Adrenal gland (tissue), 12 donors: ENCODE results near the gene LSM14A. TPM values are rescaled to one million over a fixed set of nuclear protein-coding genes. Genes with fewer than 3 reads are reported as not detected.

Experiments used
- DNase-seq, 7 donors: peaks; one replicate each; pipeline ENCODE4 v3.0.0-alpha.2; 2019 to 2020
- H3K27ac ChIP-seq, 5 donors: fragments of 200-600 bp; sonication (generic) in 4 of 5; 1 replicate in 3 of 5; 2 replicates in 2 of 5; pipeline versions ENCODE4 v1.5.1 to v1.8.0; 2016 to 2020; ENCODE audit warnings: mild to moderate bottlenecking in 1 of 5
- H3K27me3 ChIP-seq: fragments of 200-600 bp; 2 replicates; pipeline ENCODE4 v1.8.0; 2021
- H3K36me3 ChIP-seq, 2 donors: fragments of 200-600 bp; replicated peaks in 1 of 2; 1 replicate in 1 of 2; 2 replicates in 1 of 2; pipeline versions ENCODE4 v1.5.1 to v1.8.0; 2018 to 2022
- H3K4me1 ChIP-seq, 2 donors: fragments of 200-600 bp; replicated peaks in 1 of 2; 1 replicate in 1 of 2; 2 replicates in 1 of 2; pipeline versions ENCODE4 v1.5.1 to v1.8.0; 2018 to 2021
- H3K4me3 ChIP-seq, 4 donors: fragments of 200-600 bp; sonication (generic) in 3 of 4; one replicate each; pipeline ENCODE4 v1.5.1; 2016 to 2018
- H3K9me3 ChIP-seq, 3 donors: fragments of 200-600 bp; sonication (generic) in 1 of 3; replicated peaks in 1 of 3; 1 replicate in 2 of 3; 2 replicates in 1 of 3; pipeline versions ENCODE4 v1.5.1 to v1.8.0; 2016 to 2021
- CTCF ChIP-seq, 6 experiments: fragments of 450-650 bp in 4 of 6; fragments of 200-600 bp in 2 of 6; sonication (generic) in 1 of 6; IDR thresholded peaks; 1 replicate in 5 of 6; 2 replicates in 1 of 6; pipeline versions ENCODE4 v1.5.1 to v1.8.0; 2016 to 2021; ENCODE audit warnings: antibody characterized with exemption in 6 of 6, mild to moderate bottlenecking in 2 of 6, moderate library complexity in 1 of 6
- POLR2A ChIP-seq, 2 donors: fragments of 450-650 bp; IDR thresholded peaks; one replicate each; pipeline ENCODE4 v1.6.1; 2017; ENCODE audit warnings: antibody characterized with exemption in 2 of 2, mild to moderate bottlenecking in 2 of 2, moderate library complexity in 1 of 2
- WGBS, 4 donors: extraction: QIAGEN DNeasy Blood & Tissue Kit in 2 of 4; methylation state at CpG; one replicate each; pipeline versions ENCODE4 v1.1.5 to v1.1.7; 2013 to 2017; 5-methylcytosine and 5-hydroxymethylcytosine counted together
- intact Hi-C, 2 donors: fragments of 100-400 bp; cut with DNase I; formaldehyde crosslinking; loops; one replicate each; pipeline versions ENCODE4 v1.14.1 to v1.15.0; 2022 to 2023
- polyA plus RNA-seq, 3 donors: library from polyadenylated mRNA; stranded (reverse); fragments of 200-250 nt in 2 of 3; fragments of 350-450 nt in 1 of 3; fragmentation: Illumina TruSeq in 1 of 3; extraction: RNeasy Lipid Tissue Mini Kit (QIAGEN cat#74804) in 1 of 3; gene quantifications; one replicate each; pipeline ENCODE4 v1.2.3, GENCODE V29; 2013 to 2014
- total RNA-seq, 9 donors: library from RNA; depleted of rRNA in 4 of 9; stranded (reverse); fragments of >200 nt in 4 of 9; fragments of 120-200 nt in 1 of 9; fragmentation: NEBNext Ultra II Directional in 1 of 9; extraction: Animal tissue kit (Norgen Biotek cat#: 25700) in 1 of 9; gene quantifications; one replicate each; pipeline versions ENCODE4 v1.1.0 to v1.2.4, GENCODE V29; 2013 to 2023
- donor health status: healthy with polysubstance abuse.
- donor health status: Bipolar disorder and iron deficiency.
- donor health status: DM: yes; HTN: yes; CAD: no.
- donor health status: DM: no; HTN: no; CAD: no.
- donor health status: DM: no; HTN: no; CAD: no.
- donor health status: DM: yes; HTN: yes; CAD: no.

LSM14A gene
- total and polyA plus RNA-seq, 12 donors, result 44.5 to 130 (median 84.6) TPM

- intact Hi-C loops, result no loop called here
- no peak for DNase-seq
- H3K9me3 ChIP-seq, result no peaks in the 10 kb centered on the region
- no peaks in the 10 kb centered on the region for H3K27me3 ChIP-seq
- 7 to 28% (median 13%) methylated on average over 1 of the region's 1 CpG for WGBS, 4 donors
- H3K4me3 ChIP-seq, result no peak overlapping the region
- peaks cover 0 to 16% of the 10 kb centered on the region in 2 donors for H3K36me3 ChIP-seq
- TF ChIP-seq CTCF (IDR thresholded peaks at IDR 0.05), result no peak
- TF ChIP-seq POLR2A (IDR thresholded peaks at IDR 0.05), result no peak
- H3K27ac ChIP-seq, result no peak overlapping the region
- H3K4me1 ChIP-seq, result peaks cover 22 to 60% of the 10 kb centered on the region in 2 donors
Observed at GRCh38 chr19:34189917-34190425, 17.7 kb downstream of the LSM14A start.

- intact Hi-C loops, result no loop called here
- peaks cover 16 to 45% of the 10 kb centered on the region in 2 donors for H3K4me1 ChIP-seq
- no peak overlapping the region for H3K4me3 ChIP-seq
- H3K27me3 ChIP-seq, result no peaks in the 10 kb centered on the region
- H3K36me3 ChIP-seq, result peaks cover 0 to 30% of the 10 kb centered on the region in 2 donors
- DNase-seq, result no peak
- no peak for TF ChIP-seq CTCF (IDR thresholded peaks at IDR 0.05)
- no peak for TF ChIP-seq POLR2A (IDR thresholded peaks at IDR 0.05)
- H3K27ac ChIP-seq, result no peak overlapping the region
- WGBS, 4 donors, result 69 to 84% (median 74%) methylated on average over 3 of the region's 3 CpGs
- H3K9me3 ChIP-seq, result no peaks in the 10 kb centered on the region
Observed at GRCh38 chr19:34191355-34191962, 19.2 kb downstream of the LSM14A start.

- peaks cover 0 to 50% of the 10 kb centered on the region in 2 donors for H3K36me3 ChIP-seq
- intact Hi-C loops, result no loop called here
- TF ChIP-seq CTCF (IDR thresholded peaks at IDR 0.05) (no peak), POLR2A (IDR thresholded peaks at IDR 0.05) (no peak)
- H3K27me3 ChIP-seq, result no peaks in the 10 kb centered on the region
- H3K4me1 ChIP-seq, result peaks cover 11 to 35% of the 10 kb centered on the region in 2 donors
- H3K9me3 ChIP-seq, result no peaks in the 10 kb centered on the region
- 85 to 100% (median 95%) methylated on average over 2 of the region's 2 CpGs for WGBS, 4 donors
- no peak for DNase-seq
- H3K27ac ChIP-seq, result no peak overlapping the region
- H3K4me3 ChIP-seq, result no peak overlapping the region
Observed at GRCh38 chr19:34193439-34193838, 21.1 kb downstream of the LSM14A start.

GRCh38 chr19:34193876-34194275 is 21.6 kb downstream of the LSM14A start:
- intact Hi-C loops, result no loop called here
- Histone ChIP-seq H3K9me3 (no peaks in the 10 kb centered on the region), H3K27ac (no peak overlapping the region), H3K27me3 (no peaks in the 10 kb centered on the region), H3K4me3 (no peak overlapping the region), H3K4me1 (peaks cover 11 to 30% of the 10 kb centered on the region in 2 donors), H3K36me3 (peaks cover 0 to 55% of the 10 kb centered on the region in 2 donors)
- TF ChIP-seq CTCF (IDR thresholded peaks at IDR 0.05) (no peak), POLR2A (IDR thresholded peaks at IDR 0.05) (no peak)
- WGBS, 4 donors, result 87 to 92% (median 89%) methylated on average over 4 of the region's 4 CpGs
- no peak for DNase-seq
